Natural killer cell treated with Interleukin-12 subunit alpha and Interleukin-12 subunit beta and Interleukin-15 and Interleukin-18, amount 100 ng/mL, for 72 hours (primary cell): ENCODE data around the gene ASXL2. TPM values are rescaled to one million over a fixed set of nuclear protein-coding genes. Genes with fewer than 3 reads are reported as not detected.

ENCODE experiments used
- ATAC-seq, 2 donors: fragments of 150-1000 bp; cut with Tn5 transposase in 1 of 2; sonication (Bioruptor Pico), chemical (Tn5 transposase) in 1 of 2; 2 replicates each; pipeline ENCODE4 v1.10.0; 2021
- DNase-seq: peaks from one replicate; pipeline ENCODE4 v3.0.0; 2022; ENCODE audit warnings: low spot score
- H3K27ac Mint-ChIP-seq, 2 donors: 1 replicate in 1 of 2; 2 replicates in 1 of 2; pipeline ENCODE4 v1.8.0; 2022; ENCODE audit warnings: mixed read lengths in 2 of 2, mild to moderate bottlenecking in 1 of 2, moderate library complexity in 1 of 2
- H3K27me3 Mint-ChIP-seq, 2 donors: 1 replicate in 1 of 2; 2 replicates in 1 of 2; pipeline ENCODE4 v1.8.0; 2022; ENCODE audit warnings: mixed read lengths in 2 of 2
- H3K36me3 Mint-ChIP-seq: one replicate; pipeline ENCODE4 v1.8.0; 2022; ENCODE audit warnings: mixed read lengths
- H3K4me1 Mint-ChIP-seq, 2 donors: 1 replicate in 1 of 2; 2 replicates in 1 of 2; pipeline ENCODE4 v1.8.0; 2022; ENCODE audit warnings: low read depth in 2 of 2, mixed read lengths in 2 of 2, mild to moderate bottlenecking in 1 of 2
- H3K4me3 Mint-ChIP-seq: one replicate; pipeline ENCODE4 v1.8.0; 2022; ENCODE audit warnings: mixed read lengths
- H3K9me3 Mint-ChIP-seq: 2 replicates; pipeline ENCODE4 v1.8.0; 2022; ENCODE audit warnings: mixed read lengths
- total RNA-seq, 2 donors: library from RNA; stranded (reverse); gene quantifications; one replicate each; pipeline ENCODE4 v1.2.3, GENCODE V29; 2022

The ASXL2 gene
- total RNA-seq, 2 donors from 2014 or later, result 37.2 to 38.8 TPM

- Mint-ChIP-seq H3K4me1 (no peaks in the 10 kb centered on the region), H3K9me3 (no peaks in the 10 kb centered on the region), H3K4me3 (no peak overlapping the region), H3K27me3 (peaks cover 10 to 14% of the 10 kb centered on the region in 2 donors), H3K36me3 (no peaks in the 10 kb centered on the region), H3K27ac (no peak overlapping the region)
- ATAC-seq, result no peak
- no peak for DNase-seq
Observed at GRCh38 chr2:25688236-25688635, 190.1 kb downstream of the ASXL2 start.

GRCh38 chr2:25685741-25686140 lies 192.5 kb downstream of the ASXL2 start:
- Mint-ChIP-seq H3K4me3 (no peak overlapping the region), H3K9me3 (no peaks in the 10 kb centered on the region), H3K27ac (no peak overlapping the region), H3K4me1 (no peaks in the 10 kb centered on the region), H3K36me3 (no peaks in the 10 kb centered on the region), H3K27me3 (peaks cover 10 to 14% of the 10 kb centered on the region in 2 donors)
- no peak for ATAC-seq
- no peak for DNase-seq

GRCh38 chr2:25684577-25685473 lies 193.5 kb downstream of the ASXL2 start:
- Mint-ChIP-seq H3K36me3 (no peaks in the 10 kb centered on the region), H3K27me3 (peaks cover 10 to 11% of the 10 kb centered on the region in 2 donors), H3K9me3 (no peaks in the 10 kb centered on the region), H3K27ac (no peak overlapping the region), H3K4me1 (no peaks in the 10 kb centered on the region), H3K4me3 (no peak overlapping the region)
- ATAC-seq (no peak), DNase-seq (no peak)

Other genes with a start within 250 kb of the ASXL2 start
- 10 to 100 TPM in 1 of 2 donors, 1 to 10 TPM in 1; 5.3 to 18.9 TPM for gene DTNB, start 204.9 kb downstream of the ASXL2 start, total RNA-seq
- gene KIF3C, start 104.0 kb upstream of the ASXL2 start, total RNA-seq, result 1 to 10 TPM in 1 of 2 donors, under 1 TPM in 1; 0.93 to 2.5 TPM
- 100 to 1,000 TPM in 1 of 2 donors, 10 to 100 TPM in 1; 92.2 to 126 TPM for gene RAB10, start 155.6 kb upstream of the ASXL2 start, total RNA-seq